LNCAP (cell line): ENCODE measurements around the gene NOD1.

ENCODE experiments used
- TF ChIP-seq, protein P1 (sequence below): fragments of 450-650 bp; IDR thresholded peaks from 2 replicates; pipeline ENCODE4 v1.5.1; 2017; ENCODE audit warnings: mild to moderate bottlenecking

NOD1 gene

DNA sequence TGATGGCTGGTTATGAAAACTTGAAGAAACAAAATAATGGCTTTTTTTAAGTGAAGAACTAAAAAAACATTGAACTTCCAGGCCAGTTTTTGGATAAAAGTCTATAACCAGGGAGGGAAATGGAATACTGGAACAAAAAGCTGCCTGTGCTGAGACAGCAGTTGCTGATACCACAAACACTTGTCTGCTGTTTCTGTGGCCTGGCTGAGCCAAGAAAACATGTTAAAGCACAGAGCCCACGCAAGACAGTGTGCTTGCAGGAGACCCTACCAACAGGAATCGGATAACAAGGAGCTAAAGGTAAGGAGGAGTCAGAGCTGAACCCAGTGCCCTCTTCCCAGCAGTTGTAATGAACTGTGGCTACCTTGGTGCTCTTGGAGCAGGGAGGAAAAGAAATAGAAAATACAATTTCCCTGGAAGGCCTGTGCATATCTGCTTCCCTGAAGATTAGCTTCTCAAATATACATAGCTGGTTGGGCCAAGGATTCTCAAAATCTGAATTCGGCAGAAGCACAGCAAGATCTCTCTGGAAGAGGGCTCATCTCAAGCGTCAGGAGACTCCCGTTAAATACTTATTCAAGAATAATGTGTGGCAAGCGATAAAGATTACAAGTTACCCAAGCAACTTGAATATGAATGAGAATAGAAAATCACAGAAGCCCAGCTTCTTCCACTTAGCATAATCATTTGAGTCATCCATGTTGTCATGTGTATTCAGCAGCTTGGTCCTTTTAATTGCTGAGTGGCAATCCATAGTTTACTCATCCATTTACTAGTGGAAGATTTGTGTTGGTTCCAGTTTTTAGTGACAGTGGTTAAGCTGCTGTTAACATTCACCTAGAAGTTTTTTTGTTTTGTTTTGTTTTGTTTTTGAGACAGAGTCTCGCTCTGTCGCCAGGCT, 87.6 kb downstream of the NOD1 start:
- TF ChIP-seq, protein P1, sequence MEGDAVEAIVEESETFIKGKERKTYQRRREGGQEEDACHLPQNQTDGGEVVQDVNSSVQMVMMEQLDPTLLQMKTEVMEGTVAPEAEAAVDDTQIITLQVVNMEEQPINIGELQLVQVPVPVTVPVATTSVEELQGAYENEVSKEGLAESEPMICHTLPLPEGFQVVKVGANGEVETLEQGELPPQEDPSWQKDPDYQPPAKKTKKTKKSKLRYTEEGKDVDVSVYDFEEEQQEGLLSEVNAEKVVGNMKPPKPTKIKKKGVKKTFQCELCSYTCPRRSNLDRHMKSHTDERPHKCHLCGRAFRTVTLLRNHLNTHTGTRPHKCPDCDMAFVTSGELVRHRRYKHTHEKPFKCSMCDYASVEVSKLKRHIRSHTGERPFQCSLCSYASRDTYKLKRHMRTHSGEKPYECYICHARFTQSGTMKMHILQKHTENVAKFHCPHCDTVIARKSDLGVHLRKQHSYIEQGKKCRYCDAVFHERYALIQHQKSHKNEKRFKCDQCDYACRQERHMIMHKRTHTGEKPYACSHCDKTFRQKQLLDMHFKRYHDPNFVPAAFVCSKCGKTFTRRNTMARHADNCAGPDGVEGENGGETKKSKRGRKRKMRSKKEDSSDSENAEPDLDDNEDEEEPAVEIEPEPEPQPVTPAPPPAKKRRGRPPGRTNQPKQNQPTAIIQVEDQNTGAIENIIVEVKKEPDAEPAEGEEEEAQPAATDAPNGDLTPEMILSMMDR = no peak

DNA sequence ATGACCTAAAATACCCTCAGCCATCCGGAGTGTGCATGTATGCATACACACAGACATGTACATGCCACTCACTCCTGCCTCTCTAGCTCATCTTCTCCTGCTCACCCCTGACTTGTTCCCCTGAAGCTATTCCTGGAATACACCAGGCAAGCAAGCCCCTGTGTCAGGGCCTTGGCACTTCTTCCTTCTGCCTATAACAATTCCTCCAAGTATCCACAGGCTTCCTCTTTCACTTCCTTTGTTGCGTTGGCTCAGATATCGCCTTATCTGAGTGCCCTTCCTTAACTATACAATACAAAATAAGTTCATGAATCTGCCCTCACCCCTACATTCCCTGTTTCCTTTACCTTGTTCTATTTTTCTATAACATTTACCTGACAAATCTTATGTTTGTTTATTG, 88.8 kb downstream of the NOD1 start:
- TF ChIP-seq, protein P1 = no peak

DNA sequence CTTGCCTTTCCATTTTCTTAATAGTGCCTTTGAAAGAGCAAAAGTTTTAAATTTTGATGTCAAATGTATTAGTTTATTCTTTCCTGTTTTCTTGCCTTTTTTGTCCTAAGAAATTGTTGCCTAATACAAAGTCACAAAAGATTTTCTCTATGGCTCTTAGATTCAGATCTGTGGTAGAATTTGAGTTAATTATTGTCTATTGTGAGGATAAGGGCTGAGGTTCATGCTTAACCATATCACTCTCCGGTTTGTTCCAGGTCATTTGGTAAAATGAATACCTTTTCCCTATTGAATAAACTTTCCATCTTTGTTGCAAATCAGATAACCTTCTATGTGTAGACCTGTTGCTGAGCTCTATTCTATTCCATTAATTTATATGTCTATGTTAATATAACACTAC, 96.0 kb downstream of the NOD1 start:
- TF ChIP-seq, protein P1 = no peak

DNA sequence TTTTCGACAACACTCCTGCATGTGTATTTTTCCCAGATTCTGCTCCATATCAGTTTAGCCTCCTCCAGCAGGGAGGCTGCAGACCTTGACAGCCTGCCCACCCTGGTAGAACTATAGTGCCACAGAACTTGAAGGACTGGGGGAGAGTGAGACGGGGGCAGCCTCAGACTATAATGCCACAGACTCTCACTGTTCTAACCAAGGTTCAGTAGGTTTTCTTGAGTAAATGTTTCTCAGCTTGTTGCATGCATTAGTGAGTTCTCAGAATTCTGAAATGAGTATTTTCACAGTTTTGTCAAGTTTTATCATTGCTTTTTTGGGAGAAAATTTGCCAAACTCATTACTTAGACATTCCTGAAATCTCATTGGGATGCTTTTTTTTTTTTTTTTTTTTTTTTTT, 98.3 kb downstream of the NOD1 start:
- TF ChIP-seq, protein P1 = no peak

DNA sequence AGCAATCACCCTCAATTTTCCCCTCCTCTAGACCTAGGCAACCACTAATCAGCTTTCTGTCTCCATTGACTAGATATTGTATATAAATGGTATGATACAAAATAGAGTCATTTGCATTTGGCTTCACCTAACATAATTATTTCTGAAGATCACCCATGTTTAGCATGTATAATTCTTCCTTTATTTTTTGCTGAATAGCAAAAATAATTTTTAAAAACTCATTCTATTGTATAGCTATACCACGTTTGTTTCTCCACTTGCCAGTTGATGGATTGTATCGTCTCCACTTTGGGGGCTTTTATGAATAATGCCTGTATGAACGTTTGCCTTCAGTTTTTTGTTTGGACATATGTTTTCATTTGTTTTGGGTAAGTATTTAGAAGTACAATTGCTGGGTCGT, 98.8 kb downstream of the NOD1 start:
- TF ChIP-seq, protein P1 = no peak

DNA sequence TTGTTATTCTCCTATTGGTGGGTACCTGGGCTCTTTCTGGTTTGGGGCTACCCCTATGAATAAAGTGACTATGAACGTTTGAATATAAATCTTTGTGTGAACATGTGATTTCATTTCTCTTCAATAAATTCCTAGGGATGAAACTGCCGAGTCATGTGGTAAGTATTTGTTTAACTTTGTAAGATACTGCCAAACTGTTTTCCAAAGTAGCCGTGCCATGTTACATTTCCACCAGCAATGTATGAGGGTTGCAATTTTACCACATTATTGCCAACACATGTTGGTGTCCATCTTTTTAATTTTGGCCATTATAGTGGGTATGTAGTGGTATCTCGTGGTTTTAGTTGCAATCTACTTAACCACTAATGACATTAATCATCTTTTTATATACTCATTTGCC, 99.5 kb downstream of the NOD1 start:
- TF ChIP-seq, protein P1 = no peak

DNA sequence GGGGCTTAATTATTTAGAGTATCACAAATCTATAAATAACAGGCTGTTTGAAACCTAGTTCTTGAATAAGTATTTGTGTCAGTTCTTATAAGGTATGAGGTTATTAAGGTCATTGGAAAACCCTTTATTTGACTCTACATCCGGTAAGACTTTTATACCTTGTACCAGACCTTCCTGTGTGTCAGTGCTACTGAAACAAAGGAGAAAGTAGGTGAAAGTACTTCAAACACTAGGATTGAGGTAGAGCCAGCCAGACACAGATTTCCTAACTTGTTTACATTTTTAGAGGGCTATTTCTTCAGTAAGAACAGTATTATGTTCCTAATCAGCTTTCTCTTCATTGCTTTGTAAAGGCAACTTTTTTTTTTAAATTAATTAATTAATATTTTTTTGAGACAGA, 100.3 kb downstream of the NOD1 start:
- TF ChIP-seq, protein P1 = no peak
